GM21447 (cell line): ENCODE data around the gene FAM177A1.
A peak's percentile ranks its signal among the peaks of the same experiment; 100 is the strongest.
"Not testable (repeated sequence)": the region's sequence is repeated elsewhere in the genome, so short reads cannot be mapped to it uniquely, and the experiment has no call there.

Experiments used
- ATAC-seq: cut with Tn5 transposase; IDR thresholded peaks from one replicate; pipeline ENCODE4 v1.9.1; 2021; ENCODE audit not compliant: unreplicated experiment

The FAM177A1 gene, protein sequence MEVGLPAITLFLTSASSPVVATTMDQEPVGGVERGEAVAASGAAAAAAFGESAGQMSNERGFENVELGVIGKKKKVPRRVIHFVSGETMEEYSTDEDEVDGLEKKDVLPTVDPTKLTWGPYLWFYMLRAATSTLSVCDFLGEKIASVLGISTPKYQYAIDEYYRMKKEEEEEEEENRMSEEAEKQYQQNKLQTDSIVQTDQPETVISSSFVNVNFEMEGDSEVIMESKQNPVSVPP

DNA sequence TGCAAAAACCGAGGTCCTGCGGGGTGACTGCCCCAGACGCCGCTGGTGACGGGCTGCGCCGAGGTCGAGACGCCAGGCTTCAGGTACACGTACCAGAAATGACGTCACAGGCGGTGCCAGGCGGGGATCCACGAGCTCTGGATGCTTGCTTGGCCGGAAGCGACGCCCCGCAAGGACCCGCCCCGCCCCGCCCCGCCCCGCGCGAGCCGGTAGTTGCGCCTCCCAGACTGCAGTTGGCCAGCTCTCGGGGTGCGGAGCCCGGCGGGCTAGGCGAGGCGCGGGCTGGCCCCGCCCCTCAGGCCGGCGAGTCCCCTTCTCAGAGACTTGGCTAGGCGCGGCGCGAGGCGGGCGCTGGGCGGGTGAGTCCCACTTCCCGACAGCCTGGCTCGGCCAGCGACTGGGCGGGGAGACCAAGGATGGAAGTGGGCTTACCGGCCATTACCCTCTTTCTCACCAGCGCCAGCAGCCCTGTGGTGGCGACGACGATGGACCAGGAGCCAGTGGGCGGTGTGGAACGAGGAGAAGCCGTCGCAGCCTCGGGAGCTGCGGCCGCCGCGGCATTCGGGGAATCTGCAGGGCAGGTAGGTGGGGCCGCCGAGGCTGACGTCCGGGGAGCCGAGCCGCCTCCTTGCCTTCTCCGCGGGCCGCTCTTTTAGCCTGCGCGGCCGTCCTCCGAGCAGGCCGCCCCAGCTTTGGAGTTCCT, at the start of gene FAM177A1:
TSS of gene FAM177A1 (plus strand) at position 225 of the 703 bp plus-strand sequence. CDS start at position 417, 192 bp downstream.
- ATAC-seq = peak; percentile 92

DNA sequence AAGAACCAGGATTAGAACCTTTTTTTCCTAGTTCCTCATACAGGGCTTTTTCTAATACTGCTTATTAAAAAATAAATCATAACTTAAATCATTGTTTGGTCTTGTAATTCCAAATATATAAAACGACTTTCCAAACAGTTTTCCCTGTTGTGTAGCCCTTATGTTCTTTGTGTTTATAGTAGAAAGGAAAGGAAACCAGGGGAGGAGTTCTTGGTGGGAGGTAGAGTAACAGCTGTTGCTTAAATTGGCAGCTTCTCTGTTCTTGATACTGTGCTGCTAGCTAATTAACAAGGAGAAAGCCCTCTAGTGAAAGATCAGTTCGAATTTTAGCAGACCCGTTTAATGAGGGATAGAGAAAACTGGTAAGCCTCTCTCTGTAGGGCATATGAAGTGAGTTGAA, 48.3 kb upstream of the FAM177A1 start:
- ATAC-seq = no peak

DNA sequence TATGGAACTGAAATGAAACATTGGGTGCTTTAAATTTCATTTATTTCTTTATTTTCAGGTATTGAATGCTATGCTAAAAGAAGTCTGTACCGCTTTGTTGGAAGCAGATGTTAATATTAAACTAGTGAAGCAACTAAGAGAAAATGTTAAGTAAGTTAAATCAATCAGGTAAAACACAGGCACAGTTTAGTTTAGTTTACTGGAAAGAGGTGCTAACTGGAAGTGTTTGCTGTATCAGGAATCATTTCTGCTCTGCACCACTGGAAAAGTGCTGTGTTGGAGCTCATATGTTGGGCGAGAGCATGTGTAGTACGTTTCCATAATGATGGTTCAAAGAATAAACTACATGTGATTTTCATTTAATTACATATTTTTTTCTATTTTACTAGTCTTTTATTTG, 46.6 kb upstream of the FAM177A1 start:
- ATAC-seq = no peak

DNA sequence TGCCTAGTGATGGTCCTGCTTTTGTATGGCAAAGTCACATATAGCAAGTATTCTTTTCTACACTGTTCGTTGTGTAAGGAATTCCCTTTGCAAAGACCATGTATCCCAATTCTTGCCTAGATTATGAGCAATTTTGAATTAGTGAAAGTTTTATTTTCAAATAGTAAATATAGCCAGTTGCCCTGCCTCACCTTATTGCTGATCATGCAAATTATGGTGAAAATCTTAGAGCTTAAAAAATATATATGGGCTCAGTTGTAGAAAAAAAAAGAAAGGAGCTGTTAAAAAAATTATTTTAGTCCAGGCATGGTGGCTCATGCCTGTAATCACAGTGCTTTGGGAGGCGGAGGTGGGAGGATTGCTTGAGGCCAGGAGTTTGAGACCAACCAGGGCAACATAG, 44.5 kb upstream of the FAM177A1 start:
- no peak for ATAC-seq

DNA sequence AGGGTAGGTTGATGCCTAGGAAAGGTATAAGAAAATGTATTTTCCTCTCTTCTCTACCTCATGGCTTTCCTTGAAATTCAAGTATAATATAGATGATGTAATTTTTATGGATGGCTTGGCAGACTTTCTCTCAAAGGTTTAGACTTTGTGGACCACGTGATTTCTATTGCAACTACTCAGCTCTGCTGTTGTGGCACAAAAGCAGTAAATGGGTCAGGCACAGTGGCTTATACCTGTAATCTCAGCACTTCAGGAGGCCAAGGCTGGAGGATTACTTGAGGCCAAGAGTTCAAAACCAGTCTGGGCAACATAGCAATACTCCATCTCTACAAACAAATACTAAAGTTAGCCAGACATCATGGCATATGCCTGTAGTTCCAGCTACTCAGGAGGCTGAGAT, 41.2 kb upstream of the FAM177A1 start:
- no peak for ATAC-seq

DNA sequence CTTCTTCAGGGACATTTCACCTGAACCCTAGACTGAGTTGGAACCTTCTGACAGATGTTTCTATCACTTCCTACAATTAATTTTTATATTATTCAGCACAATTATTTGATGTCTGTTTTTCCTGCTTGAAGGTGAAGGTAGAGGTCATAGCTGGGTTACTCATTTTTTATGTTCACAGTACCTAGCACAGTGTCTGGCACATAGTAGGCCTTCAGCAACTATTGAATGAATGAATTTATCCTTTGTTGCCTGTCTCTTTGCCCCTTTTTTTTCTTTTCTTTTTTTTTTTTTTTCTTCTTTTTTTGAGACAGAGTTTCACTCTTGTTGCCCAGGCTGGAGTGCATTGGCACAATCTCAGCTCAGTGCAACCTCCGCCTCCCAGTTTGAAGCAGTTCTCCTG, 29.5 kb upstream of the FAM177A1 start:
- ATAC-seq = no peak

DNA sequence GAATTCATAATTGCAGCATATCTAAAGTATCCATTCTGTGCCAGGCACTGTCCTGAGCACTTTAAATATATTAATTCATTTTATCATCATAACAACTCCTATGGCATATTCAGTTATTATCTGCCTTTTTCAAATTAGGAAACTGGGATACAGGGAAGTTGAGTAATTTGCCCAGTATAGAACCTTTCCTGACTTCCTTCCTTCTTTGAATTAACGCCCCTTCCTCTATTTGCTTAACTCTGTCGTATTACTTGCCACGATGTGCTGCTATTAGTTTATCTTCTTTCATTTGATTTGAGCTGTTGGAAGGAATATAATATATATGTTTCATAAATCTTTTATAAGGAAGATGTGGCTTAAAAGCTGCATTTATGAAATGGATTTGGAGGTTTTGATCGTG, 25.4 kb upstream of the FAM177A1 start:
- no peak for ATAC-seq

DNA sequence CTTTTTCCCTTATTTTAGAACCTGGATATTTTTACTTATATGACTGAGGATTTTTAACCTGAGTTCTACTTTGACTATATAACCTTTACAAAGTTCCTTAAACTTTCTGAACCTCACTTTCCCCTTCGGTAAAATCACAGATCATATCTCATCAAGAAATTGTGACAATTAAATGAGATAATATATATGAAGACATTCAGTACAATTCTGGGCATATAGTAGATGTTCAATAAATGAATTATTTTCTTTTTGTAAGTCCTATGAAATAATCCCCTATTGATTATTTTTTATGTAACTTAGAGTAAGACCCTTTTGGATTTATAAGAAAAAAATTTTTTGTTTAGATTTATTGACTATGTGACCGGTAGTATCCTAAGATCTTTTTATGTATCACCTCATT, 17.6 kb upstream of the FAM177A1 start:
- ATAC-seq = no peak

DNA sequence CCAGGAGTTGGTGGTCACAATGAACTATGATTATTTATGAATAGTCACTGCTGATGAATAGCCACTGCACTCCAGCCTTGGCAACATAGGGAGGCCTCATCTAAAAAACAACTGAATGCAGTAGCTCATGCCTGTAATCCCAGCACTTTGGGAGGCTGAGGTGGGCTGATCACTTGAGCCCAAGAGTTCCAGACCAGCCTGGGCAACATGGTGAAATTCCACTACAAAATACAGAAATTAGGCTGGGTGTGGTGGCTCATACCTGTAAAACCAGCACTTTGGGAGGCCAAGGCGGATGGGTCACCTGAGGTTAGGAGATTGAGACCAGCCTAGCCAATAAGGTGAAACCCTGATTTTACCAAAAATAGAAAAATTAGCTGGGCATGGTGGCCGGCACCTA, 13.5 kb upstream of the FAM177A1 start:
- ATAC-seq = no peak

DNA sequence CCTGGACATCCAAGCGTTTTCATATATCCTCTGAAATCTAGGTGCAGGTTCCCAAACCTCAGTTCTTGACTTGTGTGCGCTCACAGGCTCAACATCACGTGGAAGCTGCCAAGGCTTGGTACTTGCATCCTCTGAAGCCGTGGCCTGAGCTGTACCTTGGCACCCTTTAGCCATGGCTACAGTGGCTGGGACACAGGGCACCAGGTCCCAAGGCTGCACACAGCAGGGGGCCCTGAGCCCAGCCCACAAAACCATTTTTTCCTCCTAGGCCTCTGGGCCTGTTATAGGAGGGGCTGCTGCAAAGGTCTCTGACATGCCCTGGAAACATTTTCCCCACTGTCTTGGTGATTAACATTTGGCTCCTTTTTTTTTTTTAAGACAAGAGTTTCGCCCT, 11.6 kb upstream of the FAM177A1 start:
- ATAC-seq = no peak

DNA sequence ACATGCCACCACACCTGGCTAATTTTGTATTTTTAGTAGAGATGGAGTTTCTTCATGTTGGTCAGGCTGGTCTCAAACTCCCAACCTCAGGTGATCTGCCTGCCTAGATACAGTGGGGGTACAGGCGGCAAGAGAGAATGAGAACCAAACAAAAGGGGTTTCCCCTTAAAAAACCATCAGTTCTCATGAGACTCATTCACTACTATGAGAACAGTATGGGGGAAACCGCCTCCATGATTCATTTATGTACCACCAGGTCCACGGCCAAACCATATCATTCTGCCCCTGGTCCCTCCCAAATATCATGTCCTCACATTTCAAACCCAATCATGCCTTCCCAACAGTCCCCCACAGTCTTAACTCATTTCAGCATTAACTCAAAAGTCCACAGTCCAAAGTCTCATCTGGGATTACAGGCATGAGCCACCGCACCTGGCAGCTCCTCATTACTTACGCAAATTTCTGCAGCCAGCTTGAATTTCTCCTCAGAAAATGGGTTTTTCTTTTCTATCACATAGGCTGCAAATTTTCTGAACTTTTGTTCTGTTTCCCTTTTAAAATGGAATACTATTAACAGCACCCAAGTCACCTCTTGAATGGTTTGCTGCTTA, 11.0 kb upstream of the FAM177A1 start:
- ATAC-seq = not testable (repeated sequence)

DNA sequence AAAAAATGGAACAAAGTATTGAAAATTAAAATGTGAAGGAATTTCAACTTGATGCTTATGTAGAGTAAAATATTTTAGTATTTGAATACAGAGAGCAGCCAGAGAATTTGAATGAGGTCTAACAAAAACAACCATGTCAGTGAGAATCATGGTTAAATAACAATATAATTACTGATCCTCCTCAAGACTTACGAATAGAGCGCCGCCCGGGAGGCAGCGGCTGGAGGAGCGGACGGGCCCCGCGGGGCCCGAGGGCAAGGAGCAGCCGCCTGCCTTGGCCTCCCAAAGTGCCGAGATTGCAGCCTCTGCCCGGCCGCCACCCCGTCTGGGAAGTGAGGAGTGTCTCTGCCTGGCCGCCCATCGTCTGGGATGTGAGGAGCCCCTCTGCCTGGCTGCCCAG, 7.8 kb upstream of the FAM177A1 start:
- not testable (repeated sequence) for ATAC-seq

DNA sequence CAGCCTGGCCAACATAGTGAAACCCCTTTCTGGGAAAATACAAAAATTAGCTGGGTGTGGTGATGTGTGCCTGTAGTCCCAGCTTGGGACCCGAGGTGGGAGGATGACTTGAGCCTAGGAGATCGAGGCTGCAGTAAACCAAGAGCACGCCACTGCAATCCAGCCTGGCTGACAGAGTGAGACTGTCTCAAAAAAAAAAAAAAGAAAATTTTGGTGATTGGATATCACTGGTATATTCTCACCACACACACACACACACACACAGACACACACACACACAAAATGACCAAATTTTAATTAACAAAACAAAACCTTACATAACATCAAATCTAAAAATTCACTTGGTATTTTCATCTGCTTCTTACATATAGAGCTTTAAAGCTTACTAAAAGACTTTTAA, 3.4 kb upstream of the FAM177A1 start:
- ATAC-seq = no peak

DNA sequence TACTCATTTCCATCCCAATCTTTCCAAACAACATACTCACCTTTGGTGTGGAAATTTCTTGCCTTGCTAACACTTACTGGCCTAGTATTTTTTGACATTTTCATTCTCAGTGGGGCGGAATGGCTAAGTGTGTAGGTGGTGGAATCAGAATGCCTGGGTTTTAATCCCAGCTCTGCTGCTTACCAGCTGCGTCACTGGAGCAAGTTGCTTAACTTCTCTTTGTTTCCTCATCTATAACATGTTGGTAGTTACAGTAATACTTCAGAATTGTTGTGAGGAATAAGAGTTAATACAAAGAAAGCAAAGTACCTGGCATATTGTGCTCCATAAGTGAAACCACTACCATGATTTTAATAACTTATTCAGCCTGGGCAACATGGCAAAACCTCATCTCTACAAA, 3.0 kb upstream of the FAM177A1 start:
- ATAC-seq = no peak

DNA sequence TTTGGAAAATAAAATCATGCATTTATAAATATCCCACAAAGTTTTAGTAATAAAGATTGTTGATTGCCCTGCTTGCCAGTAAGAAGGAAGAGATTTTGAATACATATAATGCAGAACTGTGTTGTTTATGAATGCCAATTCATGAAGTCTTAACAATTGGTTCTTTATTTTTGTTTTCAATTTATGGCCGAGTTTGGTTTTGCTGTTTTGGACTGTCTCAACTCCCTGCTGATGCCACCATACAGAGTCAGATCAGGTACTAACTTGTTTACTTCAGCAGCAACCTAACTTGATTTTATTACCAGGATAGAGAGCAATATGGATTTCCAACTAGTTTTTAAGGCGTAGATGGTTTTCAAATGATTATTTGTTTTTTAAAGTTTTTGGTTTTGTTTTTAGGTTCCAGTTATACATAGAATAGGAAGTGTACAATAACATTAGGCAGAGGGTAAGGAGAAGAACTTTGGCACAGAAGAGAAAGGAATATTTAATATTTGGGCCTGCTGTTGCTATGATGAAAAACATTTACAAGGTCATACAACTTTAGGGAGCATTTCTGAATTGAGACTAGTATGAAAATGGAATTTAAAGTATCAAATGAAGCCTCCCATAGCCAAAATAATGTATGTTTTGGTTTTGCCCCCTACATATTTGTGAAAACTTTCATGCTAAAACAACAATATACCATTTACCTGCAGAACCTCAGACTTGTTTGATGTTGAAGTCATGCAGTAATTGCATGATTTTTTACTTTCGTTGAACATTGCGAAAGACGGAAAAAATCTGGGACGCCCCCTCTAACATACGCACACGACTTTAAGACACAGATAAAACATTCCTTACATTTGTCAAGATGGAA, 904 bp upstream of the FAM177A1 start:
- ATAC-seq = no peak

DNA sequence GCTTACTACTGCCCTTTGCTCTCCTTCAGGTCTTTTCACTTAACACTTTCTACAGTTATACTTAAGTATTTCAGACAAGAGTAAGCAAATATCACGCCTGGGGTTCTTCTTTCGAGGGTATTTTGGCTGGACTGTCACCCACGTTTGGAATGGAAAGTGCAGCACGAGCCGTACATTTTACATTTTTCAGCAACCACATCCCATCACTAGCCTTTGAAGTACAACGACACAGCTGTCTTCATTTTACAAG, 349 bp upstream of the FAM177A1 start:
- ATAC-seq = no peak

DNA sequence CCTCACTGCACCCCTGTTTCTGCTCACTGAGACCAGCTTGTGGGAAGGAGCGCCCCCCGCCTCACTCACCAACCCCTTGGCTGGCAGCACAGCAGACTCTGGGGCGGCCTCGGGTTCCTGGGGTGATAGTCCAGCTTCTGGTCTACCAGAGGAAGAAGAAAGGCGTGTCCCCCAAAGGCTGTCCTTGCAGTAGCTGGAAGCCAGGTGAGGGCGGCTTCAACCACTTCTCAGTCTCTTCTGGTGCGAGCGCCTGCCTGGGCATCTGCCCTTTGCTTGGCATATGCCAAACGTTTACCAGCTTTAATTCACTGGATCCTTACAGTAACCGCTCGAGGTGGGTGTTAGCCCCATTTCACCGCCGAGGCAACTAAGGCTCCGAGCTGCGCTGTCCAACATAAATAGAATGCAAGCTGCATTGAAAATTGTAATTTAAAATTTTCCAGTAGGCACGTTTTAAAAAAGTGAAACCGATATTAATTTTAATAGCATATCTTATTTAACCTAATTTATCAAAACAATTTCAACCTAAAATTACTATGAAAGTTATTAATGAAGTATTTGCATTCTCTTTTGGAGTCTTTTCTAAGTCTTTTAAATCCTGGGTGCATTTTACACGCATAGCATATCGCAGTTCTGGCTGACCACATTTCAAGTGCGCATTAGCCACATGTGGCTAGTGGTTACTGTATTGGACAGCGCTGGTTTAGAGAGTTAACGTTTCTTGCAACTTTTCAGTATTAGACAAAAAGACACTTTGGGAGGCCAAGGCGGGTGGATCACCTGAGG, 872 bp downstream of the FAM177A1 start:
- peak; percentile 32 for ATAC-seq

DNA sequence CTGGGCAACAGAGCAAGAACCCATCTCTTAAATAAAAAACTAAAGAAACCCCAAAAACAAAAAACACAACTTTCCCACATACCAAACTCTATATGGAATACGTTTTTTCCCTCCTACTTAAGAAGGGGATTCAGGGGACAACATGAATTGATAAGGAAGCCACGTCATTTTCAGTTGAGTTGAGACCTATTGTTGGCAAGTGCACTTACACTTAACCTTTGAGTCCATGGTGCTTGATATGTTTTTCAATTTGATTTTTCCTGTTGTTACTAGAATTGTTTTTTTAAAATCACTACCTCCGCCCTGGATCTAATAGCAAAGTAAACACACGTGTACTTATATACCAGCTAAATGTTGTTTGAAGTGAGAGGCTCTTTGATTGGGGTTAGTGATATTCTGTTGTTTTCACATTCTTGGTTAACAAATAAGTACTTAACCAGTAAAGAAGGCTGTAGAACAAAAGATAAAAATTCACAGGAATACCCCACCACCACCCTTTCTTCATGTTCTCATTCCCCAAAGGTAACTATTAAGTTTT, 2.0 kb downstream of the FAM177A1 start:
- ATAC-seq = no peak

DNA sequence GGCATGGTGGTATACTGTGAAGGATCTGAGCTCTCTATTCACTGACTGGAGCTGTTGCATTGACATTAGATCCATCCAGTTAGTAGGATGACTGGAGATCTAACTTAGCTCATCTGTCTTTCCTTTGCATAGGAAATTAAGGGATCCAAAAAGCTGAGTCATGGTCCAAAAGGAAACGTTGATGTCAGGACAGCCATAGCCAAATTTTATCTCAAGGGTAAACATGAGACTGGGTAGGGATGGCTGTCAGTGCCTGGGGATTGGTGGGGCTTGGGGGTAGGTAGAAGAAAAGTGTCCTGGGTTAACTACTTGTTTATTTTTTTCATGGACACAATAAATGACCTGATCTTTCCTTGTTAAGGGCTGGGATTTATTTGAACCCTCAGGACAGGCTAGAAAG, 4.6 kb downstream of the FAM177A1 start:
- ATAC-seq = no peak

DNA sequence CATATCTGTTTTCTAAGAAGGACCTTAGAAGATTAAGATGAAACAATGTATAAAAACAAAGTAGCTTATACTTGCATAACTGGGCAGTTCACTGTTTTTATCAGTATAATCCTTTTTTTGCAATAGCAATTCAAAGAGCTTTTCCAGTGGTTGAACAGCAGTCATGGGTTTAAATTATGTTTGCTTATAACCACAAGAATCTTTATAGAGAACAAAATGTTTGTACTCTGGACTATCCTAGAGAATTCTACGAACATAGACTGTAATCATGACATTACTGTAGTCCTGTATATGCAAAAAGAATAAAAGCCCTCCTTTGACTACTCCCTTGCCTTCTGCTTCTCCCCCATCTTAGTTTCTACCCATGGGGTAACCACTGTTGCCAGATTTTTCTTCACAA, 5.7 kb downstream of the FAM177A1 start:
- no peak for ATAC-seq

DNA sequence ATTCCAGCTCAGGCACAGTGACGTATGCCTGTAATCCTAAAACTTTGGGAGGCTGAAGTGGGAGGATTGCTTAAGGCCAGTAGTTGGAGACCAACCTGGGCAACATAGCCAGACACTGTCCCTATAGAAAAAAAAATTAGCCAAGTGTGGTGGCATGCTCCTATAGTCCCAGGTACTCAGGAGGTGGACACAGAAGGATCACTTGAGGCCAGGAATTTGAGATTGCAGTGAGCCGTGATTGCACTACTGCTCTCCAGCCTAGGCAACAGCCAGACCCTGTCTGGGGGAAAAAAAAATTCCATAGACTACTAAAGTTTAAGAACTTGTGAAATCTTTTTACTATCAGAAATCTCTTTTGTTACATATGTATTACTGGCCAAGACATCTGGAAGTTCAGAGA, 6.6 kb downstream of the FAM177A1 start:
- ATAC-seq = no peak
